ENCODE measurements around the gene CAB39L. TPM values are rescaled to one million over a fixed set of nuclear protein-coding genes. Genes with fewer than 3 reads are reported as not detected.

Gene CAB39L
- polyA plus RNA-seq, 1 of the 3 experiments (the other 2 are of a cell fraction): 2.6 TPM

DNA sequence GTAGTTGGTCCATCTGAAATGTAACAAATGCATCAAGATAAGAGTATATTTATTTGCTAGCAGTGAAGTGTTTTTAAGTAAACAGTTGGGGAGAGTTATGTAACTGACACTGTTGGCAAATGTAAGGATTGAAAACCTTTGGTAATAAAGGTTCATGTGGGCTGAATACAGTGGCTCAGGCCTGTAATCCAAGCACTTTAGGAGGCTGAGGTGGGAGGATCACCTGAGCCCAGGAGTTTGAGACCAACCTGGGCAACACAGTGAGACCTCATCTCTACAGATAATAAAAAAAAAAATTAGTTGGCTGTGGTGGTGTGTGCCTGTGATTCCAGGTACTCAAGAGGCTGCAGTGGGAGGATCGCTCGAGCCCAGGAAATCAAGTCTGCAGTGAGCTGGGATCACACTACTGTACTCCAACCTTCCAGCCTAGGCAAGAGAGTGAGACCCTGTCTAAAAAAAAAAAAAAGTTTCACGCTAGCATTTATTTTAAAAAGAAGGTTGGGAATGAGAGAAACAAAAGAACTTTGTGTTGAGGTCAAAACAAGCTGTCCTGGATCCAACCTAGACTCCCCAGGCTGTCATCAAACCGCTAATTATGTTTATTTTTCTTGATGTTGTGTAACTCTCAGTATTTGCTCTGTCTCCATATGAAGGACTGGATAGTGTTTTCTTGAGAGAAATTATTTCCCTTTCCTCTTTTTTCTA is 20.9 kb upstream of the CAB39L start:
- Histone ChIP-seq H3K27me3 (ENCODE audit: insufficient read depth) (no peaks in the 10 kb centered on the region), H3K4me2 (no peak overlapping the region), H3K9me3 (no peaks in the 10 kb centered on the region), H3K36me3 (replicated peaks in 1 of 2; ENCODE audit: control insufficient read depth in 1 of 2, insufficient read depth in 2 of 2, low read length in 1 of 2) (peaks cover 28 to 61% of the 10 kb centered on the region in 2 experiments), H4K20me1 (ENCODE audit: insufficient read depth) (no peaks in the 10 kb centered on the region), H3K79me2 (ENCODE audit: insufficient read depth) (no peaks in the 10 kb centered on the region), H3K4me3 (ENCODE audit: low read depth in 2 of 2, low read length in 1 of 2) (no peak overlapping the region), H3K4me1 (ENCODE audit: control insufficient read depth in 1 of 2, insufficient read depth in 2 of 2, low read depth in 1 of 2, low read length in 1 of 2) (no peaks in the 10 kb centered on the region), H3K9me2 (no peaks in the 10 kb centered on the region; the same call in 1 of the 2 replicates), H3K9ac (no peak overlapping the region), H3F3A (replicated peaks; ENCODE audit: insufficient read depth) (no peaks in the 10 kb centered on the region), H3K27ac (ENCODE audit: low read depth in 2 of 2, low read length in 1 of 2) (no peak overlapping the region), H2AFZ (ENCODE audit: low read depth) (no peak overlapping the region)
- POLR2A ChIA-PET: no interaction called here
- 90% methylated on average over 4 of the region's 4 CpGs for WGBS (ENCODE audit: low lambda C conversion rate)
- TF ChIP-seq, protein P1, sequence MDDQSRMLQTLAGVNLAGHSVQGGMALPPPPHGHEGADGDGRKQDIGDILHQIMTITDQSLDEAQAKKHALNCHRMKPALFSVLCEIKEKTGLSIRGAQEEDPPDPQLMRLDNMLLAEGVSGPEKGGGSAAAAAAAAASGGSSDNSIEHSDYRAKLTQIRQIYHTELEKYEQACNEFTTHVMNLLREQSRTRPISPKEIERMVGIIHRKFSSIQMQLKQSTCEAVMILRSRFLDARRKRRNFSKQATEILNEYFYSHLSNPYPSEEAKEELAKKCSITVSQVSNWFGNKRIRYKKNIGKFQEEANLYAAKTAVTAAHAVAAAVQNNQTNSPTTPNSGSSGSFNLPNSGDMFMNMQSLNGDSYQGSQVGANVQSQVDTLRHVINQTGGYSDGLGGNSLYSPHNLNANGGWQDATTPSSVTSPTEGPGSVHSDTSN (IDR thresholded peaks at IDR 0.05): no peak
- TF ChIP-seq, protein P2, sequence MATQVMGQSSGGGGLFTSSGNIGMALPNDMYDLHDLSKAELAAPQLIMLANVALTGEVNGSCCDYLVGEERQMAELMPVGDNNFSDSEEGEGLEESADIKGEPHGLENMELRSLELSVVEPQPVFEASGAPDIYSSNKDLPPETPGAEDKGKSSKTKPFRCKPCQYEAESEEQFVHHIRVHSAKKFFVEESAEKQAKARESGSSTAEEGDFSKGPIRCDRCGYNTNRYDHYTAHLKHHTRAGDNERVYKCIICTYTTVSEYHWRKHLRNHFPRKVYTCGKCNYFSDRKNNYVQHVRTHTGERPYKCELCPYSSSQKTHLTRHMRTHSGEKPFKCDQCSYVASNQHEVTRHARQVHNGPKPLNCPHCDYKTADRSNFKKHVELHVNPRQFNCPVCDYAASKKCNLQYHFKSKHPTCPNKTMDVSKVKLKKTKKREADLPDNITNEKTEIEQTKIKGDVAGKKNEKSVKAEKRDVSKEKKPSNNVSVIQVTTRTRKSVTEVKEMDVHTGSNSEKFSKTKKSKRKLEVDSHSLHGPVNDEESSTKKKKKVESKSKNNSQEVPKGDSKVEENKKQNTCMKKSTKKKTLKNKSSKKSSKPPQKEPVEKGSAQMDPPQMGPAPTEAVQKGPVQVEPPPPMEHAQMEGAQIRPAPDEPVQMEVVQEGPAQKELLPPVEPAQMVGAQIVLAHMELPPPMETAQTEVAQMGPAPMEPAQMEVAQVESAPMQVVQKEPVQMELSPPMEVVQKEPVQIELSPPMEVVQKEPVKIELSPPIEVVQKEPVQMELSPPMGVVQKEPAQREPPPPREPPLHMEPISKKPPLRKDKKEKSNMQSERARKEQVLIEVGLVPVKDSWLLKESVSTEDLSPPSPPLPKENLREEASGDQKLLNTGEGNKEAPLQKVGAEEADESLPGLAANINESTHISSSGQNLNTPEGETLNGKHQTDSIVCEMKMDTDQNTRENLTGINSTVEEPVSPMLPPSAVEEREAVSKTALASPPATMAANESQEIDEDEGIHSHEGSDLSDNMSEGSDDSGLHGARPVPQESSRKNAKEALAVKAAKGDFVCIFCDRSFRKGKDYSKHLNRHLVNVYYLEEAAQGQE (IDR thresholded peaks at IDR 0.05; ENCODE audit: low read depth, low read length): no peak
- TF ChIP-seq GABPA (IDR thresholded peaks at IDR 0.05; ENCODE audit: low read depth) (no peak), NFIC (IDR thresholded peaks at IDR 0.05; ENCODE audit: borderline replicate concordance) (no peak), FOSL2 (IDR thresholded peaks at IDR 0.05; ENCODE audit: borderline replicate concordance, low read depth) (no peak), RAD21 (IDR thresholded peaks at IDR 0.05; ENCODE audit: low read length) (no peak), SMC3 (IDR thresholded peaks at IDR 0.05; ENCODE audit: low read depth, low read length) (no peak)
- TF ChIP-seq, protein P3, sequence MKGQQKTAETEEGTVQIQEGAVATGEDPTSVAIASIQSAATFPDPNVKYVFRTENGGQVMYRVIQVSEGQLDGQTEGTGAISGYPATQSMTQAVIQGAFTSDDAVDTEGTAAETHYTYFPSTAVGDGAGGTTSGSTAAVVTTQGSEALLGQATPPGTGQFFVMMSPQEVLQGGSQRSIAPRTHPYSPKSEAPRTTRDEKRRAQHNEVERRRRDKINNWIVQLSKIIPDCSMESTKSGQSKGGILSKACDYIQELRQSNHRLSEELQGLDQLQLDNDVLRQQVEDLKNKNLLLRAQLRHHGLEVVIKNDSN (IDR thresholded peaks at IDR 0.05; ENCODE audit: borderline replicate concordance, low read depth): no peak
- CTCF ChIA-PET: no interaction called here
- no peak for DNase-seq

DNA sequence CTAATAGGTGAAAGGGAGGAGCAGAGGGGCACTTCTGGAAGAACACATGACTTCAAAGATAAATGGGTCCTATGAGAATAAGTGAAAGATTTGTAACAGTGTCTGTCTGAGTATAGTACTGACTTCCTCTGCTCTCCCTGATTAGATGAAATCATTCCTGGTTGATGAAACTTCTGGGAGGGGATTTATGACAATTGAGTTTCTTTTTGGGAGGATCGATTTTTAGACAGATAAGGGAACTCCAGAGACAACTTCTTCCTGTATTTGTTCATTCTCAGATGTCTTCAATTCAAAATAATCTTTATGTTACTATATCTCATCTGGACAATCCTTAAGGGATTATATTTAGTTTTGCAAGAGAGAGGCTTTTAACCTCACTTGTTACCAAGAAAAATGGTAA is 20.2 kb upstream of the CAB39L start:
- DNase-seq: no peak
- no peak overlapping the region for H3K4me3 ChIP-seq (ENCODE audit: low read depth in 2 of 2, low read length in 1 of 2)
- no peak for TF ChIP-seq RFX5 (IDR thresholded peaks at IDR 0.05; ENCODE audit: low read length)
- TF ChIP-seq, protein P2 (IDR thresholded peaks at IDR 0.05; ENCODE audit: low read depth, low read length): no peak
- TF ChIP-seq ELF1 (IDR thresholded peaks at IDR 0.05): no peak
- no peak for TF ChIP-seq CHD2 (IDR thresholded peaks at IDR 0.05; ENCODE audit: low read length, partially characterized antibody)
- TF ChIP-seq EZH2phosphoT487 (IDR thresholded peaks at IDR 0.05; ENCODE audit: borderline replicate concordance, low read depth): no peak
- no peak for TF ChIP-seq MXI1 (IDR thresholded peaks at IDR 0.05; ENCODE audit: low read depth, low read length)
- TF ChIP-seq, protein P1 (IDR thresholded peaks at IDR 0.05): no peak
- TF ChIP-seq RCOR1 (IDR thresholded peaks at IDR 0.05; ENCODE audit: low read length): no peak
- TF ChIP-seq FOXJ3 (CRISPR knock-in tag; IDR thresholded peaks at IDR 0.05): no peak

More for the DNA sequence above, 20.2 kb upstream of the CAB39L start:
- CTCF ChIA-PET: no interaction called here
- POLR2A ChIA-PET: no interaction called here
- Histone ChIP-seq H3K9me3 (no peaks in the 10 kb centered on the region), H3K4me1 (ENCODE audit: control insufficient read depth in 1 of 2, insufficient read depth in 2 of 2, low read depth in 1 of 2, low read length in 1 of 2) (no peaks in the 10 kb centered on the region; a peak in 1 of 4 replicates), H3K9ac (no peak overlapping the region), H4K20me1 (ENCODE audit: insufficient read depth) (no peaks in the 10 kb centered on the region), H3F3A (replicated peaks; ENCODE audit: insufficient read depth) (no peaks in the 10 kb centered on the region), H3K27me3 (ENCODE audit: insufficient read depth) (no peaks in the 10 kb centered on the region), H2AFZ (ENCODE audit: low read depth) (no peak overlapping the region), H3K4me2 (no peak overlapping the region), H3K79me2 (ENCODE audit: insufficient read depth) (no peaks in the 10 kb centered on the region), H3K27ac (ENCODE audit: low read depth in 2 of 2, low read length in 1 of 2) (no peak overlapping the region), H3K9me2 (no peaks in the 10 kb centered on the region; the same call in 1 of the 2 replicates), H3K36me3 (replicated peaks in 1 of 2; ENCODE audit: control insufficient read depth in 1 of 2, insufficient read depth in 2 of 2, low read length in 1 of 2) (peaks cover 28 to 57% of the 10 kb centered on the region in 2 experiments)
- 74% methylated on average over 1 of the region's 1 CpG for WGBS (ENCODE audit: low lambda C conversion rate)
